Islet of Langerhans (tissue), 1 donor: ENCODE measurements around the gene ZNF318.
"Not testable (repeated sequence)": the region's sequence is repeated elsewhere in the genome, so short reads cannot be mapped to it uniquely, and the experiment has no call there.

ENCODE experiments used
- FAIRE-seq: peaks from one replicate; lab custom pipeline; 2011; peaks lifted over from hg19 to GRCh38; lab: Jason Lieb, UNC

Gene ZNF318

DNA sequence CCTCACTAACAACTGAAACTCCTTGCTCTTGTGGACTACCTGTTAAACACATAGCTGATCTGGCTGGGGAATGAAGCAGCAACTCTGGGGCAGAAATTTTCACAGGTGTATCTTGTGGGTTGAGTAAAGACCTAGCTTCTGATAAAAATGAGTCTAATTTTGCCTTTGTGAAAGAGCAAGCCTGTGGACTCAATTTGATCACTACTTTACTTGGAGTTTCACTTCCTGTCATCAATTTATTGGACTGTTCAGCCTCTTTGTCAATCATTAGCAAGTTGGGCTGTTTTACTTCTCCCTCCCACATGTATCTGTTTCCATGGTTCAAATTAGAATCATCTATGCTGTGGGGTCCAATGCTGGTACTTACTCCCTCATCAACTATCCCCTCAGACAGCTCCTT, 31.2 kb downstream of the ZNF318 start:
- no peak for FAIRE-seq

DNA sequence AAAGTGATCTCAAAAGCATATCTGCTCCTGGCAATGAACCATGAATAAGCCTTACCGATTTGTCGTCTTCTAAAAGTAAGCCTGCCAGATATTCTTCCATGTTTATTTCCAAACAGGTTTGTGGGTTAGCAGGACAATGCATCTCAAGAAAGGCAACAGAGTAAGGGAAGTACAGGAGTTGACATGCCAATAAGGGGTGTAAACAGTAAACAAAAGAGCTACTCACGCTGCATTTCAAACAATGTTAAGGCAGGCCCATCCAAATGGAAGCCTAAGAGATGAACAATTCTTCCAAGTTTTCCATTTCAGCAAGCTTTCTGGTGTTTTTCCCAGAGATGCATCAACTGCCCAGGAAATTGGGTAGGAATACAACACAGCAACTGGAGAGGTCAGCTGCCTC, 33.1 kb downstream of the ZNF318 start:
- FAIRE-seq = no peak

DNA sequence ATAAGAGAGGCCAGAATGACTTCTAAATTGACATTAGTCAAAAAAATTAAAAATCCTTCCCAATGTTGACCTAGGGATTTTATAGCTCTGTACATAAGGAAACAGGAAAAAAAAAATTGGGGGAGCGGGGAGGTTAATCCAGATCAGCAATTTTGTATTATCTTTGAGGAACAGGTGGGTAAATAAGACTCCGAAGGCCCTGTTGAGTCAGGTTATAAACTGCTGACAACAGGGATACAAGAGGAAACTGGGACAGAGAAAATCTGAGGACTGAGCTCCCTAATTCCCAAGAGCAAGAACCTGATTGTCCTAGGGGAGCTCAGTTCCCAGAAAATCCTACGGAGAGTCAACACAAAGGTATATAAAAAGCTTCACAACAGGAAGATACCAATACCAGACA, 34.0 kb downstream of the ZNF318 start:
- peak; percentile 89 for FAIRE-seq

- peak; percentile 9 for FAIRE-seq
Observed at GRCh38 chr6:43334466-43335095, 34.9 kb downstream of the ZNF318 start.

DNA sequence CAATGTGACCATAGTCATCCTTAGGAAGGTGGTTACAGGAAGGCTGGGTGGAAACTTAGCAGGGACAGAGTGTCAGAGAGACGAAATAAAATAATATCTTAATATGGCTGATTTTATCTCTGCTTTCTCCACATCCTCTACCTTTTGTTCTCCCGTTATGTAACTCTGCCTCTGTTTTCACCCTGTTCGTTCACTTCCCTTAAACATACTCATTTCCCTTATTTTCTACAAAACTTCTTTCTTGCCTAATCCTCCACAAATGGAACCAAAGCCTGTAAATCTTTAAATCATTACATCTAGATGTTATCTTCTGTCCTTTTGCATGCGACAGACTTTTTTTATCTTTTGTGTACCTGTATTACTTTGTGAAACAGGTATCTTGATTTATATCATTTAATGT, 37.6 kb downstream of the ZNF318 start:
- no peak for FAIRE-seq

DNA sequence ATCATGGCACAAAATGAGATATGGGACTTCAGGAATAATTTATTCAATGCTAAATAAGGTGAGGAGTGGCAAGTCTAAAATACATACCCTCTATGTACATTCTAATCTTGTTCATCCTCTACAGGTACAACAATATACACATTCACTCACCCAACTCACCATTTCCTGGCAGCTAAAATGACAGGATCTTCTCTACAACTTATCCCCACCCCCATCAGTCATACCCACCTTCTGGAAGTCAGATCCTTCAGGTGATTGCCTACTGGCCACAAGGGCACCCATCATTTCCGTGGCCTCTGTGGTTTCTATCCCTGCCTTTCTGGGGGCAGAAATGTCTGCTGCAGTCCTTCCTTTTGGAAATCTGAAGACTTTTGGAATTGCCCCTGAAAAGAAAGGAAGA, 38.0 kb downstream of the ZNF318 start:
- FAIRE-seq = no peak

DNA sequence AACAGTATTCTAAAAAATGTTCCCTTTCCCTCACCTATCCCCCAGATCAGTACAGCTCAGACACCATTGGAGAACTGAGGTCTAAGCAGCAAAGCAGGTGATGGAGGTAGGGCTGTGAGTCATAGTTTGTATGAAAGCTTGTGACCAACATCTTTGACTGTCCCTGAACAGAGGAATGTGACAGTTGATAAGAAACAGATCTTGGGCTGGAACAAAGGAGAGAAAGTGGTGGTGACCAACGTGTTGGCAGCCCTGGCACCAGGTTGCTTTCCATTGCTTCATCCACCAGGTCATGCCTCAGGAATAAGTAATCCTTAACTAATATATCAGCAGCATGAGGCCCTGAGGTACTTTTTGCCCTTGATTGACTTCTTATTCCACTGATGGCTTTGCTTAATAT, 40.9 kb downstream of the ZNF318 start:
- no peak for FAIRE-seq

DNA sequence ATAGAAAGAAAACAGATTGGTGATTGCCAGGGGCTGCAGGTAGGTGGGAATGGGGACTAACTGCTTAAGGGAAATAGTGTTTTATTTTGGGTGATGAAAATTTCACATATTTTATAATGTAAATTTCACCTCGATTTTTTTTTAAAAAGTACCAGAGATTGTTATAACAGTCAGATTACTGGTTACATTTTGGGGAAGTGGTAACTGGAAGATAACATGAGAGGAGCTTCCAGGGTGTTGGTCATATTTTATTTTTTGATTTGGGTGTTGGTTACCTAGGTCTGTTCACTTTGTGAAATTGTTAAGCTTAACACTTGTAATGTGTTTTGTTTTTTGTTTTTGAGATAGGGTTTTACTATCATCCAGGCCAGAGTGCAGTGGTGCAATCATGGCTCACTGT, 43.6 kb downstream of the ZNF318 start:
- no peak for FAIRE-seq

- no peak for FAIRE-seq
Observed at GRCh38 chr6:43318011-43318410, 51.4 kb downstream of the ZNF318 start.

DNA sequence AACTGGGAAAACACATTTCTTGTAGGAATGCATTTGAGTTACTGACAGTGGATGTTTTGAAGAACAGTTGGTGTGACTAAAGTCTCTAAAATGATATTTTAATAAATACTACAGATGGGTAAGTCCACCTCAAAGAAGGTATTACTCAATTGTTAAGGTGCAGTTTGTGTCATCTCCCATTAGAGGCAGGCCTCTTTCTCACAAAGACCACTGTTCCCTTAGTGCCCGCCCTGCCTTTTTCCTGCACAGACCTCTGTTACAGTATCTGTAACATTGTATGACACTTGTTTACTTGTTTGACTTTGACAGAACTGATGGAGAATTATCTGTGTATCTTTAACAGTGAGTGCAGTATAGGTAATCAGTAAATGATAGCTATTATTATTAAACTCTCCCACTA, 55.6 kb downstream of the ZNF318 start:
- no peak for FAIRE-seq

DNA sequence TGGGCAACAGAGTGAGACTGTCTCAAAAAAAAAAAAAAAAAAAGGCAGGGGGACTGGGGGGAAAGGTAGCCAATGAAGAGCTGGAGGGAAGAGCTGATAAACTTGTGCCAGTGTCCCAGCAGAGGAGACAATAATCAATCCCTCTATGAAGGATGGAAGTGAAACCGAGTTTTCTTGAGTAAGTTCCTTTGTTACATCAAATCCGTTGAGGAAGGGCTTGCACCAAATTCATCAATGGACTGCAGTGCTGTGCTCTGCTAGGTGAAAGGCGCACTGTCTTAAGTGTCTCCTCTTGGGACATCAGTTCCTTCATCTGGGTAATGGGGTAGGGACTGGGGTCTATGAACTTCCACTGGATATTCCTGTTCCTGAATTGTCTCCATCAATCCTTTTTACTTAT, 57.8 kb downstream of the ZNF318 start:
- FAIRE-seq = no peak

GRCh38 chr6:43310624-43311023, 58.8 kb downstream of the ZNF318 start:
- FAIRE-seq = no peak

GRCh38 chr6:43310134-43310533, 59.3 kb downstream of the ZNF318 start:
- no peak for FAIRE-seq

DNA sequence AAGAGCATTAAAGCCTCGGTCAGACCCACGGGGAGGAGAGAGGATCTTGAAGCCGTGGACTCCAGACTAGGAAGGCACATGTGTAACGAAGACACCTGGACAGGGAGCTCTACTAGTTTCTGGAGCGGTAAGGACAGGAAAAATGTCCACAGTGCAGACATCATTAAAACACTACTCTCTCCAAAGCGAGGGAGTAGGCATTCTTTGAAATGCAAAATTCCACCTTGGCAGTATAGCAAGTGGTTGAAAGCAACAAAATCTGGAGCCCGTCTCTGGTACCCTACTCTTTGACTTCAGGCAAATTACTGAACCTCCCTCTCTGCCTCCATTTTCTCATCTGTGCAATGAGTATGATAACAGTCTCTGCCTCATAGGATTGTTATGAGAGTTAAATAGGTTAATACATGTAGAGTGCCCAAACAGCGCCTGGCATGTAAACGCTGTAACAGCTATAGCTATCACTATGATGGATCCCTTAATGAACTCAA, 60.4 kb downstream of the ZNF318 start:
- no peak for FAIRE-seq

- no peak for FAIRE-seq
Observed at GRCh38 chr6:43308101-43308989, 61.1 kb downstream of the ZNF318 start, which contains the start of gene CRIP3. TSS of gene CRIP3 (minus strand) at chr6:43308826. CDS start at chr6:43308792, 34 bp downstream.

GRCh38 chr6:43307451-43308100, 61.9 kb downstream of the ZNF318 start:
- no peak for FAIRE-seq

GRCh38 chr6:43306086-43306485, 63.4 kb downstream of the ZNF318 start:
- no peak for FAIRE-seq

GRCh38 chr6:43304882-43305281, 64.6 kb downstream of the ZNF318 start:
- no peak for FAIRE-seq

GRCh38 chr6:43304361-43304760, 65.1 kb downstream of the ZNF318 start:
- FAIRE-seq = no peak

DNA sequence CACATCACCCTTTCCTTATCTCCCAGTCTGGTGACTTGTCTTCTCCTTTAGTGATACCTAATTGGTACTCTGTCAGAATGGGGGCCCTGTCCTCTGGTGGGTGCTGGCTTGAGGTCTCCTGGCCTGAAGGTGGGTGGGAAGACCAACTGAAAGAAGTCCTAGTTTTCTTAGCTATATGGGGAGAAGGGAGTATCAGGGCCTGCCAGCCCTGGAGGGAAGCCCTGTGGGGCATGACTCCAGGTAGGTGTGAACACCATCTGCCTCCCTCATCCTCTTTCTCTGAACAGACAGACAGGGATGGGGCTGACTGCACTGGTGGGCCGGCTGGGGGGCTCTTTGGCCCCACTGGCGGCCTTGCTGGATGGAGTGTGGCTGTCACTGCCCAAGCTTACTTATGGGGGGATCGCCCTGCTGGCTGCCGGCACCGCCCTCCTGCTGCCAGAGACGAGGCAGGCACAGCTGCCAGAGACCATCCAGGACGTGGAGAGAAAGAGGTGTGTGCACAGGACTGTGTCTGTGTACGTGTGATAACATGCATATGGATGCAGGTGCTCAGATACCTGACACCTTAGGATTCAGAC, 65.6 kb downstream of the ZNF318 start:
- FAIRE-seq = no peak

DNA sequence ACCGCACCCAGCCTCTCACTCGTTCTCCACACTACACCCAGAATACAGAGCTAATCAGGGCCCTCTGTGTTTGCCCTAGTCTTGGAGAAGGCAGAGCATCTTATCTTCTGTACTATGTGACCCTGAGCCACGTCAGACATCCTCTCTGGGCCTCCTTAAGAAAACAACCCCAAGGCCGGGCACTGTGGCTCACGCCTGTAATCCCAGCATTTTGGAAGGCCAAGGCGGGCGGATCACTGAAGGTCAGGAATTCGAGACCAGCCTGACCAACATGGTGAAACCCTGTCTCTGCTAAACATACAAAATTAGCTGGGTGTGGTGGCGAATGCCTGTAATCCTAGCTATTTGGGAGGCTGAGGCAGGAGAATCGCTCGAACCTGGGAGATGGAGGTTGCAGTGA, 66.4 kb downstream of the ZNF318 start:
- FAIRE-seq = not testable (repeated sequence)

DNA sequence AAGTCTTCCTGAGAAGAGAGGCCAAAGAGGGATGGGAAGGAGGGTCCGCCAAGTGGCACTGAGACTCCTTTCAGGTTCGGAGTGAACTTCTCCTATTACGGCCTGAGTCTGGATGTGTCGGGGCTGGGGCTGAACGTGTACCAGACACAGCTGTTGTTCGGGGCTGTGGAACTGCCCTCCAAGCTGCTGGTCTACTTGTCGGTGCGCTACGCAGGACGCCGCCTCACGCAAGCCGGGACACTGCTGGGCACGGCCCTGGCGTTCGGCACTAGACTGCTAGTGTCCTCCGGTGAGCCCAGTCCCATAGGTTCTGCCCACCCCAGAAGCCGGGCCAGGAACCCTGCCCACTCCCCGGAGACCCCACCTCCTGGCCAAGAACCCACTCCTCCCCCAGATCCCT, 67.3 kb downstream of the ZNF318 start:
- FAIRE-seq = no peak
